GM23248 (cell line): Measurements from ENCODE around the gene SELENOO. TPM values are rescaled to one million over a fixed set of nuclear protein-coding genes. Genes with fewer than 3 reads are reported as not detected.

Experiments used
- DNase-seq: peaks from one replicate; pipeline ENCODE4 v3.0.0-alpha.2; 2015
- H2AFZ ChIP-seq: fragments of 200-600 bp; sonication (generic); 2 replicates; pipeline ENCODE4 v1.6.1; 2016; ENCODE audit warnings: antibody characterized with exemption
- H3F3A ChIP-seq: fragments of 200-600 bp; sonication (generic); 2 replicates; pipeline ENCODE4 v1.6.1; 2016; ENCODE audit warnings: mild to moderate bottlenecking, antibody characterized with exemption, mixed run types; ENCODE audit not compliant: insufficient read depth
- H3K27ac ChIP-seq: fragments of 200-600 bp; sonication (generic); 2 replicates; pipeline ENCODE4 v1.5.1; 2016; ENCODE audit warnings: mild to moderate bottlenecking
- H3K27me3 ChIP-seq: fragments of 200-600 bp; sonication (generic); replicated peaks from 2 replicates; pipeline ENCODE4 v1.6.1; 2016; ENCODE audit warnings: mild to moderate bottlenecking; ENCODE audit not compliant: insufficient read depth
- H3K36me3 ChIP-seq: fragments of 200-600 bp; sonication (generic); 2 replicates; pipeline ENCODE4 v1.6.1; 2016; ENCODE audit warnings: low read depth, mild to moderate bottlenecking
- H3K4me1 ChIP-seq: fragments of 200-600 bp; sonication (generic); 2 replicates; pipeline ENCODE4 v1.6.1; 2016; ENCODE audit warnings: mild to moderate bottlenecking; ENCODE audit not compliant: insufficient read depth
- H3K4me2 ChIP-seq: fragments of 200-600 bp; sonication (generic); one replicate; pipeline ENCODE4 v1.6.1; 2016; ENCODE audit warnings: mild to moderate bottlenecking; ENCODE audit not compliant: unreplicated experiment
- H3K4me3 ChIP-seq: fragments of 200-600 bp; sonication (generic); 2 replicates; pipeline ENCODE4 v1.5.1; 2016; ENCODE audit warnings: mild to moderate bottlenecking
- H3K79me2 ChIP-seq: fragments of 200-600 bp; sonication (generic); 2 replicates; pipeline ENCODE4 v1.6.1; 2016; ENCODE audit warnings: mild to moderate bottlenecking; ENCODE audit not compliant: insufficient read depth
- H3K9ac ChIP-seq: fragments of 200-600 bp; sonication (generic); 2 replicates; pipeline ENCODE4 v1.6.1; 2016; ENCODE audit warnings: mild to moderate bottlenecking
- H3K9me2 ChIP-seq: fragments of 200-600 bp; sonication (generic); 2 replicates; pipeline ENCODE4 v1.6.1; 2016; ENCODE audit warnings: mixed run types, mild to moderate bottlenecking, moderate library complexity; ENCODE audit not compliant: insufficient read depth
- H3K9me3 ChIP-seq: fragments of 200-600 bp; sonication (generic); one replicate; pipeline ENCODE4 v1.6.1; 2017; ENCODE audit warnings: low read depth
- H4K20me1 ChIP-seq: fragments of 200-600 bp; sonication (generic); 2 replicates; pipeline ENCODE4 v1.6.0; 2016; ENCODE audit not compliant: insufficient read depth
- EZH2 ChIP-seq: fragments of 200-600 bp; sonication (generic); IDR thresholded peaks from 2 replicates; pipeline ENCODE4 v1.6.1; 2018; ENCODE audit warnings: antibody characterized with exemption, mild to moderate bottlenecking; ENCODE audit not compliant: insufficient read depth, poor library complexity, severe bottlenecking
- EZH2phosphoT487 ChIP-seq: fragments of 200-600 bp; sonication (generic); IDR thresholded peaks from 2 replicates; pipeline ENCODE4 v1.6.1; 2018; ENCODE audit warnings: antibody characterized with exemption, moderate library complexity, mild to moderate bottlenecking, low read depth; ENCODE audit not compliant: insufficient read depth
- WGBS, 2 experiments: methylation state at CpG; one replicate each; pipeline ENCODE4 v1.1.6; 2015 to 2017; ENCODE audit warnings: low lambda C conversion rate in 2 of 2, low coverage in 1 of 2; ENCODE audit errors: missing lambda C conversion rate in 2 of 2; 5-methylcytosine and 5-hydroxymethylcytosine counted together
- in situ Hi-C: fragments of 300-500 bp; cut with MboI; formaldehyde crosslinking; loops from 2 replicates; pipeline ENCODE4 v1.15.0; 2020
- polyA plus RNA-seq: library from polyadenylated mRNA; unstranded; fragments of >200 nt; fragmentation: Nextera tagmentation; extraction: Ambion mirVana; gene quantifications from 2 replicates; pipeline ENCODE4 v1.2.1, GENCODE V29; 2016
- total RNA-seq: library from RNA; depleted of rRNA; stranded (reverse); fragments of >200 nt; shearing (Covaris generic); gene quantifications from 2 replicates; pipeline ENCODE4 v1.2.3, GENCODE V29; 2014

Gene SELENOO
- total and polyA plus RNA-seq, 2 experiments from 2014 or later = 5.0 to 24.3 TPM

DNA sequence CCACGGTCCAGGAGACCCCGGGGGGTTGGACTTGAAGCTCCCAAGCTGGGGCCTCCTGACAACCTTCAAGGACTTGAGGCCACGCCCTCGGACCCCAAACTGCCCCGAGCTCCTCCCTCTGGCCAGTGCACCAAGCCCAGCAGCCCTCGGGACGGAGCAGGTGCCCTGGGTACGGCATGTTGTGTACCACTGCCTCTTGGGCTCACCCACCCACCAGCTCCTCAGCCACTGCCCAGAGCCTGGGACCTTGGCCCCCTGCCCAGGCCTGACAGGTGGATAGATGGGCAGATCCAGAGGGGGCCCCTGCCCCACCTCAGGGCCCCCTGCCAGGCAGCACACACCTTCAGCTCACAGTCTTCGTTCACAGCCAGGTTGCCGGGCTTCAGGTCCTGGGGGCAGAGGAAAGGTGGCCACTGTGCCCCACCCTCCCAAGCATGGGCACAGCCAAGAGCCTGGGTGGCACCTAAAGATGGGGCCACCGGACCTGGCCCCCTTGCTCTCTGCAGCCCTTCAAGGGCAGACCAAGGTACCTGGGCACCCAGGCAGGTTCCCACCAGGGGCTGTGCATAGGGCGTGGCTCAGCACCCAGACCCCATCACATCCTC, 55.5 kb downstream of the SELENOO start:
- Histone ChIP-seq H3K4me2 (no peak overlapping the region), H3K9ac (no peak overlapping the region), H3F3A (no peaks in the 10 kb centered on the region), H3K27ac (no peak overlapping the region), H3K27me3 (no peaks in the 10 kb centered on the region), H3K4me3 (no peak overlapping the region), H3K9me2 (no peaks in the 10 kb centered on the region), H3K79me2 (peaks cover 22% of the 10 kb centered on the region), H3K36me3 (no peaks in the 10 kb centered on the region), H3K4me1 (0 out of 2 replicates have a peak, but pooled peaks cover 3% of the 10 kb centered on the region), H4K20me1 (no peaks in the 10 kb centered on the region), H2AFZ (no peak overlapping the region), H3K9me3 (no peaks in the 10 kb centered on the region)
- no peak for DNase-seq
- no peak for TF ChIP-seq EZH2
- TF ChIP-seq EZH2phosphoT487 = no peak
- in situ Hi-C loops = no loop called here
- 94 to 99% methylated on average over 12 of the region's 12 CpGs for WGBS, 2 experiments

DNA sequence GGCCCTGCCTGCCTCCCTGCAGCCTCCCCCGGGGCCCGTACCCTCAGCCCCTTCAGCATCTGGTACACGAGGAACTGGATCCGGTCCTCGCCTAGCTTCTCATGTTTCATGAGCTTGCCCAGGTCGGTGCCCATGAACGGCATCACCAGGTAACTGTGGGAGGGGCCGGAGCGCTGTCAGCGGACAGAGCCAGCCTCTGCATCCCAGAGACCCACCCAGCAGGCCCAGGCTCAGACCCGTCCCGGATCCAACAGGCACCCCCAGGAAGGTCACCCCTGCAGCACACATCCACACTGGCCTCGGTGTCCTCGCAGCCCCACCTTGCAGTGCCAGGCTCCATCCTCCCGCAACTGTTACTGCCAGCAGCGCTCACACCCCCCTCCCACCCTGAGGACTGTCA, 56.2 kb downstream of the SELENOO start:
- no peaks in the 10 kb centered on the region for H3K9me2 ChIP-seq
- no peak for TF ChIP-seq EZH2phosphoT487
- TF ChIP-seq EZH2 = no peak
- H3F3A ChIP-seq = no peaks in the 10 kb centered on the region
- WGBS, 2 experiments = 81 to 82% methylated on average over 14 to 16 of the region's 16 CpGs
- 0 out of 2 replicates have a peak, but pooled peaks cover 3% of the 10 kb centered on the region for H3K4me1 ChIP-seq
- no peak overlapping the region for H2AFZ ChIP-seq
- H3K27ac ChIP-seq = no peak overlapping the region
- H4K20me1 ChIP-seq = no peaks in the 10 kb centered on the region
- no peak overlapping the region for H3K4me3 ChIP-seq
- H3K27me3 ChIP-seq = no peaks in the 10 kb centered on the region
- DNase-seq = no peak
- no peaks in the 10 kb centered on the region for H3K9me3 ChIP-seq
- H3K4me2 ChIP-seq = no peak overlapping the region
- H3K36me3 ChIP-seq = no peaks in the 10 kb centered on the region
- peaks cover 22% of the 10 kb centered on the region for H3K79me2 ChIP-seq
- in situ Hi-C loops = no loop called here
- H3K9ac ChIP-seq = no peak overlapping the region

DNA sequence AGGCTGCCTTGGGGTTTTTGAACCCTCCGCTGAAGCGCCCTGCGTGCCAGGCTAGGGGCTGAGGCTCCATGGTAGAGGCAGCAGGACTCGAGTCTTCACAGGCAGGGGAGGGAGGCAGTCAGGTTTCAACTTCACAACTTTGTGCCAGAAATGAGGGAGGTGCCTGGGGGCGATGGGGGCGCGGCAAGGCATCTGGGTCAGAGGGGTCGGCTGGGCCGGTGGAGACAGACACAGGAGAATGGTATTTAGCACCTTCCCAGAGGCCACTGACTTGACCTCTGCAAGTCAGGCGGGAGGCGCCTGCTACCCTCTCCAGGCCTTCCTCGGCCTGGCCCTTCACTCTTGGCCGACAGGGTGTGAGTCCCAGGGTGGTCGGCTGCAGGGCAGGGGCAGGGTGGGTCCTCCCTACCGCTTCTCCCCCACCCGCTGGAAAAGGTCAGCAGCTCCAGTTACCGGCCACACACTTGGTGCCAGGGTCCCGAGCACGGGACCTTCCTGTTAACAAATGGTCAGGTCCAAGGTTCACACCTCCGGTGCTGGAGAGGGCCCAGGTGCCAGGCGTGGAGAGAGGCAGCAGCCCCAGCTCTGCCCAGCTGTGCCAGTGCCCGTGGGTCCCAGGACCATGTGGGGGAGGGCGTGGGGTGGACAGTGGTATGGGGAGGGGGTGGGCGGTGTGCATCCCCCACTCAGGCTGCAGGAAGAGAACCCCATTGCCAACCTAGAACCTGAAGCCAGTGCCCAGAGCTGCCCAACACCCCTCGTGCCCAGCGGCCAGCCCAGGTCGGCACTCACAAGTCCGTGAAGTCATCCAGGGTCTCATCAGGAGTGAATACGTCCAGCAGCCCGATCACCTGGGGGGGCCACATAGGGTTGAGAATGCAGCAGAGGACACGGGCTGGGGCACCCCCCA, 56.9 kb downstream of the SELENOO start:
- H3F3A ChIP-seq = no peaks in the 10 kb centered on the region
- no peaks in the 10 kb centered on the region for H3K27me3 ChIP-seq
- H3K27ac ChIP-seq = no peak overlapping the region
- in situ Hi-C loops = no loop called here
- 67 to 72% methylated on average over 29 to 31 of the region's 31 CpGs for WGBS, 2 experiments
- H2AFZ ChIP-seq = no peak overlapping the region
- no peak overlapping the region for H3K9ac ChIP-seq
- DNase-seq = no peak
- no peak overlapping the region for H3K4me2 ChIP-seq
- H3K4me1 ChIP-seq = 0 out of 2 replicates have a peak, but pooled peaks cover 3% of the 10 kb centered on the region
- peaks cover 22% of the 10 kb centered on the region for H3K79me2 ChIP-seq
- no peak overlapping the region for H3K4me3 ChIP-seq
- H3K9me3 ChIP-seq = no peaks in the 10 kb centered on the region
- no peaks in the 10 kb centered on the region for H4K20me1 ChIP-seq
- H3K36me3 ChIP-seq = no peaks in the 10 kb centered on the region
- TF ChIP-seq EZH2phosphoT487 (no peak), EZH2 (no peak)
- no peaks in the 10 kb centered on the region for H3K9me2 ChIP-seq

DNA sequence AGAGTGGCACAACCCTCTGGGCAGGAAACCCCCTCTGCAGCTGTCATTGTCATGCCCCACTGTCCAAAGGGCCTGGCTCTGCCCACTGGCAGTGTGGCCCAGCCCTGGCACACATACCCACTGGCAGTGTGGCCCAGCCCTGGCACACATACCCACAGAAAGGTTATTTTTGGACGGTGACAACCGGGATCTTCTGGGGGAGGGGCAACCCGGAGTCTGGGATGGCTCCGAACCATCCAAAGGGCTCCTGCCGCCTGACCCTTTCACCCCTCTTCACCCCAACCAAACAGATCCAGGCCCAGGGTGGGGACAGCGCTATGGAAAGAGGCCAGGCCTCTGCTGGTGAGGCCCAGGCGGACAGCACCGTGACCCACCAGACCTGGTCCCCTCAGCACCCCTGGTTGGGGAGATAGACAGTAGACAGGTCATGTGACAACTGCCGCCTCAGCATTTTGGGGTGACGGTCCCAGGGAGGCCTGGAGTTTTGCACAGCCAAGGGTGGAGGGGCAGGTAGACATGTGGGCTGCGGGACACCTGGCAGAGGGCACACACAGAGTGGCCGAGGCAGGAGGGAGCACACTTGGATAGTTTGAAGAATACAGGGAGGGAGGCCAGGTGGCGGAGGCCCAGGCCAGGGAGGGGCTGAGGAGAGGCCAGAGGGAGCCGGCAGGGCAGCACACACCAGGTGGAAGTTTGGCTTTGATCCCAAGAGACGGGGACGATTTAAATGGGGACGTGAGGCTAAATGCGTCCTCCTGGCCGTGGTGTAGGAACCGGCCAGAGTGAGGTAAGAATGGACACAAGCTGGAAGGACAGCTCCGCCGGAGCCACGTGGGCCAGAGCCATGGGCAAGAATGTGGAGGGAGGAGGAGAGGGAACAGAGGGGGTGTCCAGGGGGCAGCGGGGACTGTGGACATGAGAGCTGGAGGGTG, 57.8 kb downstream of the SELENOO start:
- Histone ChIP-seq H3K9ac (no peak overlapping the region), H3K9me2 (no peaks in the 10 kb centered on the region), H2AFZ (no peak overlapping the region), H3K27me3 (no peaks in the 10 kb centered on the region), H3K4me2 (no peak overlapping the region), H3K79me2 (peaks cover 22% of the 10 kb centered on the region), H3K9me3 (no peaks in the 10 kb centered on the region), H3K4me3 (no peak overlapping the region), H3K27ac (no peak overlapping the region), H4K20me1 (no peaks in the 10 kb centered on the region), H3K4me1 (0 out of 2 replicates have a peak, but pooled peaks cover 3% of the 10 kb centered on the region), H3F3A (no peaks in the 10 kb centered on the region), H3K36me3 (no peaks in the 10 kb centered on the region)
- in situ Hi-C loops = no loop called here
- WGBS, 2 experiments = 73 to 74% methylated on average over 23 to 24 of the region's 24 CpGs
- no peak for TF ChIP-seq EZH2
- no peak for TF ChIP-seq EZH2phosphoT487
- no peak for DNase-seq
